ENCODE results near the gene GRIN2C.

GRIN2C gene

DNA sequence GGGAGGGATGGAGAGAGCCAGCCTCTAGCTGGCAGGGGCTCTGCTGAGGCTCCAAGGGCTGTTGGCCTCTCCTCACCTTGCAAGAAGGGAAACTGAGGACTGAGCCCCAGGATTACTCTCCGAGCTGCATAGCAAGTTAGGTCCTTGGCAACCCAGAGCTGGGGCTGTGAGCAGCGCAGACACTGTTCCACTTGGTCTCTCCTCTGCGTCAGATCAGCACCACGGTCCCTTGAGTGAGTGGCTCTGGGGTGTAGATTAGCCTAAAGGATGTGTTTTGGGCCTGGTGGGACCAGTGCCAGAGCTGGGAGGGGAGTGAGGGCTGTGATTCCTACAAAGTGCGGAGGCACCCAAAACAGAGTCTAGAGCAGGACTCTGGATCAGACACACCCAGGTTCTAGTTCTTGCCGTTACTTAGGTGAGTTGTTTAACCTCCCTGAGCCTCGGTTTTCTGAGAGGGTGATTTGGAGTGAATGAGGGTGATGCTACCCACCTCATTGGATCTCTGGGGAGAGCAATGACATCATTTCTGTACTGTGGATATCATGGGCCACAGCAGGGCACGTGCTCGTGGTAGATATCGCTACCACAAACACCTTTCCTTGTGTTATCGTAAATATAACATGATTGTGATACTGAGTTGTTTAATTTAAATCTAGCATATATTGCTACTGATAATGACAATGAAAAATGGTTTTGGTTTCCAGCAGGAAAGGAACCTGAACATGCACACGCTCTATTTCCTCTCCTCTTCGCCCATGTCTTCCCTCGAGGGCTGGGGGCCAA is 41.9 kb upstream of the GRIN2C start (continued):
- TF ChIP-seq OSR1 (CRISPR knock-in tag; IDR thresholded peaks at IDR 0.05): no peak

GRCh38 chr17:74900208-74900607 is 40.5 kb upstream of the GRIN2C start:
- ATAC-seq: no peak
- TF ChIP-seq ZNF565 (CRISPR knock-in tag; conservative IDR thresholded peaks at IDR 0.05; ENCODE audit: low read depth) (no peak), PPARA (CRISPR knock-in tag; IDR thresholded peaks at IDR 0.05; ENCODE audit: borderline replicate concordance) (no peak), RARB (CRISPR knock-in tag; IDR thresholded peaks at IDR 0.05) (no peak), TCF4 (CRISPR knock-in tag; IDR thresholded peaks at IDR 0.05; ENCODE audit: borderline replicate concordance) (no peak), CSDC2 (CRISPR knock-in tag; IDR thresholded peaks at IDR 0.05) (no peak), ZFP30 (CRISPR knock-in tag; IDR thresholded peaks at IDR 0.05) (no peak), ZFP3 (CRISPR knock-in tag; IDR thresholded peaks at IDR 0.05) (no peak), ESRRG (CRISPR knock-in tag; IDR thresholded peaks at IDR 0.05) (no peak), SNAI2 (CRISPR knock-in tag; IDR thresholded peaks at IDR 0.05) (no peak), OSR1 (CRISPR knock-in tag; IDR thresholded peaks at IDR 0.05) (no peak), ZNF70 (CRISPR knock-in tag; IDR thresholded peaks at IDR 0.05) (no peak), TSHZ2 (CRISPR knock-in tag; IDR thresholded peaks at IDR 0.05) (no peak), GLIS3 (CRISPR knock-in tag; IDR thresholded peaks at IDR 0.05) (no peak), TOX (CRISPR knock-in tag; IDR thresholded peaks at IDR 0.05; ENCODE audit: borderline replicate concordance) (no peak), CSRNP3 (CRISPR knock-in tag; IDR thresholded peaks at IDR 0.05) (no peak), ARNTL (CRISPR knock-in tag; IDR thresholded peaks at IDR 0.05; ENCODE audit: borderline replicate concordance, low read depth) (no peak), ZNF8 (CRISPR knock-in tag; IDR thresholded peaks at IDR 0.05) (no peak)
- TF ChIP-seq, protein P1, sequence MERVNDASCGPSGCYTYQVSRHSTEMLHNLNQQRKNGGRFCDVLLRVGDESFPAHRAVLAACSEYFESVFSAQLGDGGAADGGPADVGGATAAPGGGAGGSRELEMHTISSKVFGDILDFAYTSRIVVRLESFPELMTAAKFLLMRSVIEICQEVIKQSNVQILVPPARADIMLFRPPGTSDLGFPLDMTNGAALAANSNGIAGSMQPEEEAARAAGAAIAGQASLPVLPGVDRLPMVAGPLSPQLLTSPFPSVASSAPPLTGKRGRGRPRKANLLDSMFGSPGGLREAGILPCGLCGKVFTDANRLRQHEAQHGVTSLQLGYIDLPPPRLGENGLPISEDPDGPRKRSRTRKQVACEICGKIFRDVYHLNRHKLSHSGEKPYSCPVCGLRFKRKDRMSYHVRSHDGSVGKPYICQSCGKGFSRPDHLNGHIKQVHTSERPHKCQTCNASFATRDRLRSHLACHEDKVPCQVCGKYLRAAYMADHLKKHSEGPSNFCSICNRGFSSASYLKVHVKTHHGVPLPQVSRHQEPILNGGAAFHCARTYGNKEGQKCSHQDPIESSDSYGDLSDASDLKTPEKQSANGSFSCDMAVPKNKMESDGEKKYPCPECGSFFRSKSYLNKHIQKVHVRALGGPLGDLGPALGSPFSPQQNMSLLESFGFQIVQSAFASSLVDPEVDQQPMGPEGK (CRISPR knock-in tag; IDR thresholded peaks at IDR 0.05; ENCODE audit: borderline replicate concordance): no peak
- TF ChIP-seq, protein P2, sequence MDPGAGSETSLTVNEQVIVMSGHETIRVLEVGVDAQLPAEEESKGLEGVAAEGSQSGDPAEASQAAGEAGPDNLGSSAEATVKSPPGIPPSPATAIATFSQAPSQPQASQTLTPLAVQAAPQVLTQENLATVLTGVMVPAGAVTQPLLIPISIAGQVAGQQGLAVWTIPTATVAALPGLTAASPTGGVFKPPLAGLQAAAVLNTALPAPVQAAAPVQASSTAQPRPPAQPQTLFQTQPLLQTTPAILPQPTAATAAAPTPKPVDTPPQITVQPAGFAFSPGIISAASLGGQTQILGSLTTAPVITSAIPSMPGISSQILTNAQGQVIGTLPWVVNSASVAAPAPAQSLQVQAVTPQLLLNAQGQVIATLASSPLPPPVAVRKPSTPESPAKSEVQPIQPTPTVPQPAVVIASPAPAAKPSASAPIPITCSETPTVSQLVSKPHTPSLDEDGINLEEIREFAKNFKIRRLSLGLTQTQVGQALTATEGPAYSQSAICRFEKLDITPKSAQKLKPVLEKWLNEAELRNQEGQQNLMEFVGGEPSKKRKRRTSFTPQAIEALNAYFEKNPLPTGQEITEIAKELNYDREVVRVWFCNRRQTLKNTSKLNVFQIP (CRISPR knock-in tag; IDR thresholded peaks at IDR 0.05; ENCODE audit: borderline replicate concordance, low read depth): no peak
- TF ChIP-seq, protein P3, sequence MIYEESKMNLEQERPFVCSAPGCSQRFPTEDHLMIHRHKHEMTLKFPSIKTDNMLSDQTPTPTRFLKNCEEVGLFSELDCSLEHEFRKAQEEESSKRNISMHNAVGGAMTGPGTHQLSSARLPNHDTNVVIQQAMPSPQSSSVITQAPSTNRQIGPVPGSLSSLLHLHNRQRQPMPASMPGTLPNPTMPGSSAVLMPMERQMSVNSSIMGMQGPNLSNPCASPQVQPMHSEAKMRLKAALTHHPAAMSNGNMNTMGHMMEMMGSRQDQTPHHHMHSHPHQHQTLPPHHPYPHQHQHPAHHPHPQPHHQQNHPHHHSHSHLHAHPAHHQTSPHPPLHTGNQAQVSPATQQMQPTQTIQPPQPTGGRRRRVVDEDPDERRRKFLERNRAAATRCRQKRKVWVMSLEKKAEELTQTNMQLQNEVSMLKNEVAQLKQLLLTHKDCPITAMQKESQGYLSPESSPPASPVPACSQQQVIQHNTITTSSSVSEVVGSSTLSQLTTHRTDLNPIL (CRISPR knock-in tag; IDR thresholded peaks at IDR 0.05; ENCODE audit: low read depth): no peak

DNA sequence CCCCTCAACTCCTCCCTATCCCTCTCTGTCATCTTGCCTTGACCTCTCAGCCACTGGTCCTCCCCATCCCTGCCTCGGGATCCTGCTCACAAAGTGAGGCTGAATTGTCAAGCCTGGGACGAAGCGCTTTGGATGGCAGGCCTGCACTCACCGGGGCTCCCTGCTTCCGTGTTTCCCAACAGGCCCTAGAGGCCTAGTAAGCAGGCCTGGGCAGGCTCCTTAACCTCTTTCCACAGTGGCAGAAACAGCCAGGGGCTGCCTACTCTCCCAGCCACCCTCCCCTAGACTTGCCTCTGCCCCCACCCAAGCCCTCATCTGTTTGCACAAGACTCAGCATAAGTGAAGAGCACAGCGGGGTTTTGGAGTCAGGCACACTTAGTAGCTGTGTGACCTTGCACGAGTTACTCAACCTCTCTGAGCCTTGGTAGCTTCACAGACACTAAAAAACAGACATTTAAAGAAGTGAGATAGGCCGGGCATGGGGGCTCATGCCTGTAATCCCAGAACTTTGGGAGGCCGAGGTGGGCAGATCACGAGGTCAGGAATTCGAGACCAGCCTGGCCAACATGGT is 38.8 kb upstream of the GRIN2C start:
- no peak for ATAC-seq
- TF ChIP-seq, protein P1 (CRISPR knock-in tag; IDR thresholded peaks at IDR 0.05; ENCODE audit: borderline replicate concordance): no peak
- TF ChIP-seq ESRRG (CRISPR knock-in tag; IDR thresholded peaks at IDR 0.05): no peak
- TF ChIP-seq ZFP3 (CRISPR knock-in tag; IDR thresholded peaks at IDR 0.05): no peak
- no peak for TF ChIP-seq RARB (CRISPR knock-in tag; IDR thresholded peaks at IDR 0.05)
- TF ChIP-seq ZNF70 (CRISPR knock-in tag; IDR thresholded peaks at IDR 0.05): no peak
- no peak for TF ChIP-seq TCF4 (CRISPR knock-in tag; IDR thresholded peaks at IDR 0.05; ENCODE audit: borderline replicate concordance)
- no peak for TF ChIP-seq ZFP30 (CRISPR knock-in tag; IDR thresholded peaks at IDR 0.05)
